ENCODE measurements around the gene PIWIL4.

- no peak for TF ChIP-seq YY1 (tag by site-specific recombination; IDR thresholded peaks at IDR 0.05)
- TF ChIP-seq, protein P1, sequence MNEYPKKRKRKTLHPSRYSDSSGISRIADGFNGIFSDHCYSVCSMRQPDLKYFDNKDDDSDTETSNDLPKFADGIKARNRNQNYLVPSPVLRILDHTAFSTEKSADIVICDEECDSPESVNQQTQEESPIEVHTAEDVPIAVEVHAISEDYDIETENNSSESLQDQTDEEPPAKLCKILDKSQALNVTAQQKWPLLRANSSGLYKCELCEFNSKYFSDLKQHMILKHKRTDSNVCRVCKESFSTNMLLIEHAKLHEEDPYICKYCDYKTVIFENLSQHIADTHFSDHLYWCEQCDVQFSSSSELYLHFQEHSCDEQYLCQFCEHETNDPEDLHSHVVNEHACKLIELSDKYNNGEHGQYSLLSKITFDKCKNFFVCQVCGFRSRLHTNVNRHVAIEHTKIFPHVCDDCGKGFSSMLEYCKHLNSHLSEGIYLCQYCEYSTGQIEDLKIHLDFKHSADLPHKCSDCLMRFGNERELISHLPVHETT (tag by site-specific recombination; IDR thresholded peaks at IDR 0.05): no peak
- no peak for TF ChIP-seq KLF16 (tag by site-specific recombination; IDR thresholded peaks at IDR 0.05)
- TF ChIP-seq CTCF (tag by site-specific recombination; IDR thresholded peaks at IDR 0.05): no peak
- no peak for TF ChIP-seq ZNF140 (tag by site-specific recombination; IDR thresholded peaks at IDR 0.05)
- TF ChIP-seq BCL11A (tag by site-specific recombination; IDR thresholded peaks at IDR 0.05; ENCODE audit: low read depth): no peak
- TF ChIP-seq ZBTB1 (tag by site-specific recombination; IDR thresholded peaks at IDR 0.05): no peak
These were observed 13.2 kb upstream of the PIWIL4 start for GRCh38 chr11:94553938-94554337.
